Vagina (tissue), 2 donors: ENCODE measurements around the gene BOLA2B.

ENCODE experiments used
- CTCF ChIP-seq, 3 experiments: fragments of 450-650 bp in 2 of 3; fragments of 200-600 bp in 1 of 3; sonication (generic) in 1 of 3; IDR thresholded peaks; one replicate each; pipeline ENCODE4 v1.5.1; 2017 to 2019; ENCODE audit warnings: antibody characterized with exemption in 3 of 3, mild to moderate bottlenecking in 2 of 3, moderate library complexity in 2 of 3
- POLR2A ChIP-seq, 2 donors: fragments of 450-650 bp; IDR thresholded peaks; one replicate each; pipeline ENCODE4 v1.6.1; 2017; ENCODE audit warnings: antibody characterized with exemption in 2 of 2, mild to moderate bottlenecking in 2 of 2, moderate library complexity in 2 of 2
- POLR2AphosphoS5 ChIP-seq, 2 donors: sonication (generic); formaldehyde crosslinking; IDR thresholded peaks; one replicate each; pipeline ENCODE4 v1.9.0; 2017; ENCODE audit warnings: antibody characterized with exemption in 2 of 2, mild to moderate bottlenecking in 2 of 2, low read depth in 1 of 2; ENCODE audit not compliant: insufficient read depth in 1 of 2

DNA sequence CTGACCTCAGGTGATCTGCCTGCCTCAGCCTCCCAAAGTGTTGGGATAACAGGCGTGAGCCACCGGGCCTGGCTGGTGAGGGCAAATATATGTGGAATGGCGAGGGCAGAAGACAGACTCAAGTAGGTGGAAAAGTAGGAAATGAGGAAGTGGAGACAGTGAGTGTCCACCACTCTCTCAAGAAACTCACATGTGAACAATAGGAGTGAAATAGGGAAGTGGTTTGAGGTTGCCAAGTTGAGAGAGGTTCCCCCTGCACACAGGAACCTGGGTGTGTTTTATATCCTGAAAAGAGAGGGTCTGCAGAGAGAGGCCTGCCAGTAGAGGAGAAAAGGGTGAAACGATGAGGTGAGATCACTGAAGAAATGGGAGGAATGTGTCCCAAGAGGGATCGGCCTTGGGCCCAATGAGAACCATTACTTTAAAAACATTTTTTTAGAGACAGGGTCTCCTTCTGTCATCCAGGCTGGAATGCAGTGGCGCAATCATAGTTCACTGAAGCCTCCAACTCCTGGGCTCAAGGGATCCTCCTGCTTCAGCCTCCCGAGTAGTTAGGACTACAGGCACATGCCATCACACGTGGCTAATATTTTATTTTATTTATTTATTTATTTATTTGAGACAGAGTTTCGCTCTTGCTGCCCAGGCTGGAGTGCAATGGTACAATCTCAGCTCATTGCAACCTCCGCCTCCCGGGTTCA is 27.1 kb downstream of the BOLA2B start:
- TF ChIP-seq POLR2A (IDR thresholded peaks at IDR 0.05) (no peak), CTCF (IDR thresholded peaks at IDR 0.05) (no peak), POLR2AphosphoS5 (IDR thresholded peaks at IDR 0.05; ENCODE audit: insufficient read depth in 1 of 2, low read depth in 1 of 2) (no peak)
